ENCODE measurements around the gene ADTRP.

ADTRP gene

GRCh38 chr6:11722805-11723631 lies 55.6 kb downstream of the ADTRP start:
- no peak for DNase-seq (ENCODE audit: low read depth)

DNA sequence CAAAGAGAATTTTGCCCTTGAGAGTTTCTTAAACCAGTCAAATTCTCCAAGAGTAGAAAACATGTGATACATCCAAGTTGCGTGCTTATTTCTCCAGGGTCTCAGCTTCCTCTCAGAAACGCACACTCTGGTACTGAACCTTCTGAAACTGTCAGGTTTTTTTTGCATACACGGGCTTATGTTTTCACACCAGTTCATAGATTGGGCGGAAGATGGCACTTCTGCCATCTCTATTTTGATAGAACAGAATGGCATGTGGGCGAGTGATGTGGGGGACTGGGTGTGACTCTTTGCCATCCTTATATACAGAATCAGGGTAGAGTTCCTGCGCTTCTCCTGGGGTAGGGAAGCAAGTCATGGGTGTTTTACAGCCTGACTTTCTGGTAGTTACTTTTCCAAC lies 56.4 kb downstream of the ADTRP start:
- no peak for DNase-seq (ENCODE audit: low read depth)

- DNase-seq (ENCODE audit: low read depth) = no peak
Observed at GRCh38 chr6:11718463-11718862, 60.1 kb downstream of the ADTRP start.

- DNase-seq (ENCODE audit: low read depth) = no peak
Observed at GRCh38 chr6:11718031-11718430, 60.6 kb downstream of the ADTRP start.

DNA sequence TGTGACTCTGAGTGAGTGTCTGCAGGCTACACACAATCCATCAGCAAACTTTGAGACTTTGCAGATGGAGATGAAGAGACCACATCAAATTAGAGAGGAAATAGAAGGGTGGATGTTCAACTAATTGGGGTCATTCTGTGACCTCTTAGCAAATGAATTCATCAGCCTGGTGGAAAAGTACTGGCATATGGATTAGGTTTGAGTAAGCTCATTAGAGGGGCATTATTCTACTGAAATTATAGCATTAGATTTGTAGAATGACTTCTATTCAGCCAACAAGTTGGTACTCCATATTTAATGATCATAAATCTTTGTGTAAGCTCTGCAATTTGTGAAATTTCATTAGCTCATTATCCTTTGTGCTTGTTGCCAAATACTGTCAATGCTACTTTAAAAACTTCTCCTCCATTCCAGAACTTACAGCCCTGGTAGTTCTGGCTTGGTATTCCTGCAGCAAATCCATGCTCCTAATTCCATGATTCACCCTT lies 63.8 kb downstream of the ADTRP start:
- no peak for DNase-seq (ENCODE audit: low read depth)

GRCh38 chr6:11714116-11714797 lies 64.3 kb downstream of the ADTRP start:
- no peak for DNase-seq (ENCODE audit: low read depth)

GRCh38 chr6:11712760-11713159 lies 65.8 kb downstream of the ADTRP start:
- DNase-seq (ENCODE audit: low read depth) = no peak

GRCh38 chr6:11711984-11712711 lies 66.5 kb downstream of the ADTRP start:
- DNase-seq (ENCODE audit: low read depth) = no peak

- peak; percentile 50 for DNase-seq (ENCODE audit: low read depth)
Observed at GRCh38 chr6:11711003-11711983, 67.3 kb downstream of the ADTRP start.

- no peak for DNase-seq (ENCODE audit: low read depth)
Observed at GRCh38 chr6:11710311-11710761, 68.3 kb downstream of the ADTRP start.

GRCh38 chr6:11706171-11706570 lies 72.4 kb downstream of the ADTRP start:
- DNase-seq (ENCODE audit: low read depth) = no peak

DNA sequence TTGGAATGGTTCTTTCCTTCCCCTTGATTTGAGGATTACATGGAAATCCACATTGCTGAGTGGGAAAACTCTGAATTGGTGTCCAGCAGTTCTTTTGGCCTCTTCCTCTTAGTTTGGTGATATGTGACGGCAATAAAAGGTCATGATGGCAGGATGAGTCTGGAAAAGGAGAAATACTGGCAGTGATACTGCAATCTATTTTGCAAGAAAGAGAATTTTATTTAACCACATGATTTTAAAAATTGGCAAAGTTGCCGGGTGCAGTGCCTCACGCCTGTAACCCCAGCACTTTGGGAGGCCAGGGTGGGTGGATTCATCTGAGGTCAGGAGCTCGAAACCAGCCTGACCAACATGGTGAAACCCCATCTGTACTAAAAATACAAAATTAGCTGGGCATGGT lies 73.1 kb downstream of the ADTRP start:
- DNase-seq (ENCODE audit: low read depth) = no peak

DNA sequence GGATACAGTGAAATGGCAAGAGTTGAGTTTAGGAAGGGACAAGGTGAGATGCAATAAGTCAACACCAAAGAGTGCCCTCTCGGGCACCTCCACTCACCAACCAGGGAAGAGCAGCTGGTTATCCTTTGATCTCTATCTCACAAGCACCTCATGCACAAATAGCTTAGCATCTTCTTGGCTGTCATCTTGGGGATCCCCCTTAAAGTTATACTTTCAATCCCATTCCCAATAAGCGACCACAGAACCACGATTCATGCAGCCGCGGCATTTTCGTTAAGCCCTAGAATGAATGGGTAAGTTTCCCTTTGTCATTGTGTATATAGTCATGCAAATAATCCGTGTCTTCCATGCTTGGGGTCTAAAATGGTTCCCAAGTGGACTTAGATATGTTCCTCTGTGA lies 73.5 kb downstream of the ADTRP start:
- no peak for DNase-seq (ENCODE audit: low read depth)

DNA sequence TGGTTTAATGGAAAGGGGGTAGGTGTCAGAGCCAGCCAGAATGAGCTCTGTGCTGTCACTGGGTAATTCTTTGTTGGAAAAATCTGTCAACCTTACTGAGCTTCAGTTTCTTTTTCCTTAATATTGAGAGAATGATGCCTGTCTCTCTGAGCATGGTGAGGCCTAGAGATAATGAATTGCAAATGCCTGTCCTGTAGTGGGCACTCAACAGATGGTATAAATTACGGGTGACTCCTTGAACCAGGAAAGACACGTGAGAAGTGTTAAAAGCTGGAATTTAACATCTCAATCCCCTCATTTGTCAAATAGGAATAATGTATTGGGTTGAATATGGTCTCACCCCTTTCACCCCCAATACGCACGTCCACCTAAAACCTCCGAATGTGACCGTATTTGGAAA lies 74.9 kb downstream of the ADTRP start:
- DNase-seq (ENCODE audit: low read depth) = no peak

GRCh38 chr6:11702500-11703130 lies 76.0 kb downstream of the ADTRP start:
- DNase-seq (ENCODE audit: low read depth) = no peak

GRCh38 chr6:11702089-11702488 lies 76.5 kb downstream of the ADTRP start:
- no peak for DNase-seq (ENCODE audit: low read depth)

- DNase-seq (ENCODE audit: low read depth) = no peak
Observed at GRCh38 chr6:11701573-11701972, 77.0 kb downstream of the ADTRP start.

DNA sequence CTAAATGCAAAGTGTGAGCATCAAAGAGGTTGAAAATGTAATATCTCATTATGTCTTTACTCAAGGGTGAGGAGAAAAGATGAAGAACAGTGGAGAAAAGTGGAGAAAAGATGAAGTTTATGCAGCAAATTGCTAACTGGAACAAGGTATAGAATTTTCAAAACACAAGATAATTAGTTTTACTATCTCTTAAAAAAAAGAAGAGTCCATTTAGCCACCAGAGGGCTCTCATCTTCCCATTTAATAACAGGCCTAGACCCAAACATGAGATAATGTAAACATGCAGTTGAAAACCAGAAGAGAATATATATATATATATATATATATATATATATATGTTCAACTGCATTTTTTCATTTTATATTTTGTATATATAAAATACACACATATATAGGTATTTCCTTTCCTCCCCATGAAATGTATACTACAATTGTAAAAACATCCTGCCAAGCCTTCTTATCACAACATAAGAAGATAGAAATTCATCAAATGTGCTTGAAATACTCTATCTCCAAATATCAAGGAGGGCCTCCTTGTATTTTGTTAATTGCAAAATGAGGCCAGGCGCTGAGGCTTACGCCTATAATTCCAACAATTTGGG lies 78.4 kb downstream of the ADTRP start:
- DNase-seq (ENCODE audit: low read depth) = no peak

- no peak for DNase-seq (ENCODE audit: low read depth)
Observed at GRCh38 chr6:11699576-11699975, 79.0 kb downstream of the ADTRP start.
